ENCODE results near the gene CARMIL1. TPM values are rescaled to one million over a fixed set of nuclear protein-coding genes. Genes with fewer than 3 reads are reported as not detected.

CARMIL1 gene
- total RNA-seq, 1 experiment from 2014 or later, result 23.6 TPM

GRCh38 chr6:25619217-25619616, 340.0 kb downstream of the CARMIL1 start:
- TF ChIP-seq CTCF (conservative IDR thresholded peaks at IDR 0.05), result no peak
- Histone ChIP-seq H3K27me3 (ENCODE audit: insufficient read depth, low read length) (no peaks in the 10 kb centered on the region; the same call in 1 of the 2 replicates), H3K4me1 (ENCODE audit: insufficient read depth, low read length) (no peaks in the 10 kb centered on the region), H3K79me1 (ENCODE audit: insufficient read depth, low read depth, low read length, poor library complexity, severe bottlenecking) (no peaks in the 10 kb centered on the region), H2AFZ (ENCODE audit: low read length) (no peak overlapping the region), H3K4ac (ENCODE audit: low read depth, low read length) (no peak overlapping the region), H3K9me3 (ENCODE audit: control insufficient read depth, low read depth, low read length) (no peaks in the 10 kb centered on the region), H3K23ac (ENCODE audit: insufficient read length, low read depth, low read length) (no peak overlapping the region), H3K4me2 (ENCODE audit: insufficient read depth, insufficient read length, low read length) (no peak overlapping the region), H3K56ac (ENCODE audit: insufficient read length, low read depth, low read length) (no peak overlapping the region), H4K8ac (replicated peaks; ENCODE audit: insufficient read length, low read depth, low read length) (no peak overlapping the region), H2BK20ac (ENCODE audit: low read depth, low read length, poor library complexity, severe bottlenecking) (no peak overlapping the region), H2BK120ac (ENCODE audit: low read depth, low read length, poor library complexity, severe bottlenecking) (no peak overlapping the region), H4K5ac (ENCODE audit: insufficient read length, low read depth, low read length) (no peak overlapping the region), H3K27ac (ENCODE audit: insufficient read length, low read depth, low read length) (no peak overlapping the region), H3K23me2 (ENCODE audit: insufficient read length, low read depth, low read length, poor library complexity, severe bottlenecking) (no peaks in the 10 kb centered on the region), H4K91ac (ENCODE audit: insufficient read length, low read depth, low read length) (no peak overlapping the region), H2BK15ac (ENCODE audit: low read depth, low read length) (no peak overlapping the region), H2AK5ac (ENCODE audit: insufficient read length, low read length) (no peak overlapping the region), H2BK5ac (ENCODE audit: insufficient read length, low read length) (no peak overlapping the region), H3K9ac (ENCODE audit: extremely low read depth, insufficient read length, low read length) (no peak overlapping the region), H3T11ph (ENCODE audit: low read length) (no peak overlapping the region), H4K20me1 (ENCODE audit: control insufficient read depth, insufficient read depth, insufficient read length) (no peaks in the 10 kb centered on the region), H3K79me2 (ENCODE audit: insufficient read depth, low read length) (no peaks in the 10 kb centered on the region), H3K14ac (ENCODE audit: insufficient read depth, low read length) (no peak overlapping the region), H3K18ac (ENCODE audit: insufficient read length, low read depth, low read length) (no peak overlapping the region), H2BK12ac (ENCODE audit: insufficient read length, low read depth, low read length) (no peak overlapping the region)
- H3K9me3 Mint-ChIP-seq, result no peaks in the 10 kb centered on the region
- DNase-seq, result no peak
- H3K27me3 Mint-ChIP-seq (ENCODE audit: low read depth), result no peaks in the 10 kb centered on the region
- H3K36me3 Mint-ChIP-seq (ENCODE audit: insufficient read depth in 1 of 3, low read depth in 3 of 3), result peaks cover 0 to 2% (median 0%) of the 10 kb centered on the region in 3 experiments; a peak in 3 of 7 replicates
- H3K4me3 Mint-ChIP-seq, result no peak overlapping the region
- WGBS (ENCODE audit: extremely low coverage, insufficient read length, low lambda C conversion rate), result no CpG with 5 or more reads among the region's 4 CpGs
- H3K4me1 Mint-ChIP-seq, result peaks cover 6 to 7% of the 10 kb centered on the region in 2 experiments; a peak in 3 of 4 replicates
- peak overlapping the region in 1 of 3 experiments; percentile 59; a peak in 1 of 7 replicates for H3K27ac Mint-ChIP-seq

Measured in H9 (cell line).